SH-SY5Y (cell line): ENCODE results near the gene MINAR1.

Experiments
- GATA2 ChIP-seq: IDR thresholded peaks from 2 replicates; pipeline ENCODE4 v1.6.1; 2011; ENCODE audit warnings: mild to moderate bottlenecking, low read depth, low read length
- GATA3 ChIP-seq: IDR thresholded peaks from 2 replicates; pipeline ENCODE4 v1.6.1; 2011; ENCODE audit warnings: low read depth, mild to moderate bottlenecking, low read length, moderate library complexity

The MINAR1 gene

GRCh38 chr15:79439236-79439635 is 7.1 kb downstream of the MINAR1 start:
- no peak for TF ChIP-seq GATA2
- no peak for TF ChIP-seq GATA3

GRCh38 chr15:79440355-79440908 is 8.3 kb downstream of the MINAR1 start:
- TF ChIP-seq GATA3 (no peak), GATA2 (no peak)

GRCh38 chr15:79442911-79443310 is 10.8 kb downstream of the MINAR1 start:
- TF ChIP-seq GATA3 (no peak), GATA2 (no peak)

- TF ChIP-seq GATA2 (no peak), GATA3 (no peak)
Measured at GRCh38 chr15:79447060-79447459, 14.9 kb downstream of the MINAR1 start.

- TF ChIP-seq GATA3 (no peak), GATA2 (no peak)
Measured at GRCh38 chr15:79450648-79451047, 18.5 kb downstream of the MINAR1 start.

- no peak for TF ChIP-seq GATA3
Measured at GRCh38 chr15:79451361-79451999, 19.3 kb downstream of the MINAR1 start.

- TF ChIP-seq GATA3 (no peak), GATA2 (no peak)
Measured at GRCh38 chr15:79452244-79453051, 20.3 kb downstream of the MINAR1 start.

- TF ChIP-seq GATA2, result no peak
Measured at GRCh38 chr15:79453446-79453845, 21.3 kb downstream of the MINAR1 start.

GRCh38 chr15:79454063-79454462 is 21.9 kb downstream of the MINAR1 start:
- TF ChIP-seq GATA3 (no peak), GATA2 (no peak)

GRCh38 chr15:79455361-79455760 is 23.2 kb downstream of the MINAR1 start:
- no peak for TF ChIP-seq GATA3
- no peak for TF ChIP-seq GATA2

GRCh38 chr15:79455943-79456342 is 23.8 kb downstream of the MINAR1 start:
- no peak for TF ChIP-seq GATA3
- no peak for TF ChIP-seq GATA2

- TF ChIP-seq GATA3 (no peak), GATA2 (no peak)
Measured at GRCh38 chr15:79458491-79458890, 26.4 kb downstream of the MINAR1 start.

GRCh38 chr15:79459666-79460065 is 27.5 kb downstream of the MINAR1 start:
- TF ChIP-seq GATA2 (no peak), GATA3 (no peak)

- TF ChIP-seq GATA2 (no peak), GATA3 (no peak)
Measured at GRCh38 chr15:79463043-79463780, 31.1 kb downstream of the MINAR1 start.
